Activated T-cell treated with anti-CD3 and anti-CD28 coated beads for 1 hour (primary cell): ENCODE results near the gene FBXL20.

ENCODE experiments used
- DNase-seq: peaks from one replicate; pipeline ENCODE4 v3.0.0-alpha.2; 2020; ENCODE audit warnings: low read depth

The FBXL20 gene

DNA sequence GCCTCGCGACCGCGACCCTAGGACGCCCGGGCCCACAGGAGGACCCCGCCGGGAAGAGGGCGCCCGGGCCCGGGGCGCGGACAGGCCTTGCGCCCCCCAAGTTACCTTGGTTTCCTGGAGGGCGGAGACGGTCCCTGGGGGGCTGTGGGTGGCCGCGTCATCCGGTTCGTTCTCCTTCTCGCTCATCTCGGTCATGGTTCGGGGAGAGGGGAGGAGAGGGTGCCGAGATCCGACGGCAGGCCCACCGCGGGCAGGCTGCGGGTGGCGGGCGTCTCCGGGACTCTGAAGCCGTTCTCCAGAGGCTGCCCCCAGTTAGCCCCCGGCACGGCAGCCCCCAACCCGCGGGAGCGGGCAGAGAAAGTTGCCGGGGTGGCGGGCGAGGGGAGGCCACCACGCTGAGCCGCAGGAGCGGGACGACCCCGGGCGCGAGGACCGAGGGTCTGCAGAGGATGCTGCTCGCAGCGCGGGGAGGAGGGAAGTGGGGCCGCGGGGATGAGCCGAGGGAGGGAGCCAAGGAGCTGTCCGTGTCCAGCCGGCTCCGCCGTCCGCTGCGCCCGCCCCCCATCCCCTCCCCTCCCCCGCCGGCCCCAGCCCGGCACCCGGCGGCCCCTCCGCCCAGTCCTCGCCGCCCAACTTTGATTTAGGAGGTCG is 176.0 kb downstream of the FBXL20 start, which contains the start of gene STAC2:
TSS of gene STAC2 (minus strand) at position 638 of the 651 bp plus-strand sequence. CDS start at position 195, 443 bp downstream.
- DNase-seq = no peak

DNA sequence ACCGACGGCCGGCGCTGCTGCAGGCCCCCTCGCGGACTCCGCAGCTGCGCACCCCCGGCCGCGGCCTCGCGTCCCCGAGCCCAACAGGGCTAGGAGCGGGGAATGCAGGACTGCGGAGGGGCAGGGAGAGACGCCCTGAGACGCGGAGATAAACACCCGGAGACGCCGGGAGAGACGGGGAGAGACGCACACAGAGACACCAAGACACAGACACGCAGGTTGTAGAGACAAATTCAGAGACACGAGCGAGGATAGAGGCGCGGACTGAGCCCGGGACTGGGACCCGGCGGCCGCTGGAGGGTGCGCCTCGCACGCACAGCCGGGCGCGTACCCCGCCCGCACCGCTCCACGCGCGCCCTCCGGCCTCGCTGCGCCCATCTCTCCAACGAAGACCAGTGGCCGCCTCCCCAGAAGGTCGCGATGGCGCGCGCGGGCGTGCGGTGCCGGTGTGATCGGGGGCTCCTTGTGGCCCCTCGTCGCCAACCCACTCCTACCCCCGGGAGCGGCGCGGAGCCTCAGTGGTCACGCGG is 176.6 kb downstream of the FBXL20 start:
- no peak for DNase-seq

DNA sequence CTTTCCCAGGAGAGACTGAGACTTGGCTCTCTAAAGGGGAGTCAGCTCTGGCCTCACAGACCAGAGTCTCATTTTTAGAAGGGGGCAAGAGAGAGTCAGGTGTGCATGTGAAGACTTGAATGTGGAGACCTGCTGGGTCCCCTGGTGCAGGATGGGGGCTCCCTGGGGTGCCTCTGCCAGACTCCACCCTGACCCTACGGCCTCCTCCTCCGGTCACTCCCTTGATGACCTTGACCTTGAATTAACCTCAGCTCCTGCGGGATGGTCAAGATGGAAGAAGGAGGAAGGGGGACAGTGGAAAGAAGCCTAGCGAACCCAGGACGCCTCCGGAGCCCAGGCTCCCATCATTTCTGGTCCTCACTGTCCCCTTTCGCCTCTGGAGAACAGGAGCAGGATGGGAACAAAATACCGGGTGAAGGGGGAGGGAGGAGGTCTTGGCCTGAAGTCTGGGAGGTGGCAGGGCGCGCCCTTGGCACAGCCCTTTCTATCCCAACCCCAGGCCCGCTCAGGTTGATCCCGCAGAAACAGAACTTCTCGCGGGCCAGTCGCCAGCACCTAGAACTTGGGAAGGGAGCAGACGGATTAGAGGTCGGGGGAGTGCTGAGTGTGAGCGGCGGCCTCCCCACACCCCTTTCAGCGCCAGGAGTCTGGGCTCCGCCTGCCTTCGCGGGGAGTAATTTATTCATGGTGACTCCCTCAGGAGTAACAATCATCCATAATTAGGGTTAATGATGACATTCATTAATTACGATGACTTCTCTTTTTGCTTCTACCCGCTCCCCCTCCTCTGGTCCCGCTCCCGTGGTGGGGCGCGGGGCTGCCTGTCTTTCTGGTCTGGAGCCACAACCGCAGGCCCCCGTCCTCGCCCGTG is 177.3 kb downstream of the FBXL20 start:
- no peak for DNase-seq

DNA sequence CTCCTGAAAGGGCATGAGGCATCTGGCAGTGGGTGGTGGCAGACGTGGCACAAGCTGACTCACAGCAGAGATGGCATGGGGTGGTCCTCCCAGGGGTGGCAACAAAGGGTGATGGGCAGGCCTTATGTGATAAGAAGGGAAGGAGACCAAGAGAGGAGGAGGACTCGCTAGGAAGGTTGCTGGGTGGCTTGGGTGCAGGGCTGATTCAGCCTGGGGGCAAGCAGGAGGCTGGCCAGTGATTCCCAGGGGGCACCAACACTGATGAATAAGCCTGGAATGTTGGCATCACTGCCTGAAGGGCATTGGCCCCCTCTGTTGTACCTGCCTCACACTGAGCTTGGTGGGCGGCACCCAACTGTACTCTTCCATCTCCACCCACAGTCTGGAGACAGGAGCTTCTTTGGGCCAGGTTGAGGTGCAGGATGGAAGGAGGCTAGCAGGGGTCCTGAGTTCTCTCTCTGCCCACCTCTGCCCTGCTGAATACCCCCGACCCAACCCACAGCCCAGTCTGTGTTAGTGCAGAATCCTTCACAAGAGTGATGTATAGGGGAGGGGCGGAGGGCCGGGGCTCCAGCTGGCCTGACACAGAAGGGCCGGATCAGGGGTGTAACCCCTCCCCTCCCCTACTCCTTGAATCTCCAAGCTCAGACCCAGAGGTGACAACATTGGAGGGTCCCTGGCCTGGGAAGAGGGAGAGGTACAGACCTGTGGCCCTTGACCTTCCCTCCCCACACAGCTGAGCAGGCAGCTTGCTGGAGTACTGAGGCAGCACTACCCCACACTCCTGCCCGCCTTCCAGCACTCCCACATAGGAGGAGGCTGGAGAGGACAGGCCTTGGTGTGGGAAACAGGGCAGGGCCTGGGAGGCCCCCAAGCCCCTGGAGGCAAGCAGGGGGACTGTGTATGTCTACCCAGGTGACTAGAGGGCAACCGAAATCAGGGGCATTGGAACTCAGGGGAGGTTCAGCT is 178.3 kb downstream of the FBXL20 start:
- no peak for DNase-seq

DNA sequence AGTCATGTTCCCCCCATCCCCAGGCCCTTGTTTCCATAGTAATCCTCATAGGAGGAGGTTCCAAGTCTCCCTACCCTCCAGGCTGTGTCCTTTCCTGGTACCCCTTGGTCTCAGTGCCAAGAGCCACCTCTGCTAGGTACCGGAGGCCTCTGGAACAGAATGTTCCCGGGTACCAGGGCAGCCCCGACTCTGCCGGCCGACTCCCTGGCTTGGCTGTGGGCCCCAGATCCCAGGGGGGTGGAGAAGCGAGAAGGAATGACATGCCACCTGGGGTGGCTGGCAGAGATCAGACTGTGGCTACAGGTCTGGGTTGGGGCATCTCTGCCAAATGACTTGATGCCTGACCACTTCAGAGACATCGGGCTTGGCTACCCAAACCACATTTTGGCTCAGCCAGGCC is 179.3 kb downstream of the FBXL20 start:
- DNase-seq = no peak

DNA sequence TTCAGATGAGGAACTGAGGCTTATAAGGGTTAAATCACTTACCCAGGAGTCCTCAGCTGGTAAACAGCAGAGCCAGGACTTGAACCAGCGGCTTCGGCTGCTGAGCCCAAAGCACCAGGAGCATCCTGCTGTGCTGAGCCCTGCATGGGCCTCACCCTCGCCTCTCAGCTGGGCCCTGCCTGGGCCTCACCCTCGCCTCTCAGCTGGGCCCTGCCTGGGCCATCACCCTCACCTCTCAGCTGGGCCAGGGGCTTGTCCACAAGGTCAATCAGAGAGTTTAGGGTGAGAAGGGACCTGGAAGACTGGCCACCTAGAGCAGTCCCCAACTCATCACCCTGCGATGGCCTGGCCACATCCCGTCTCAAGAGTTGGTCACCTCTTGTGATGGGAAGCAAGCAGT is 179.9 kb downstream of the FBXL20 start:
- DNase-seq = no peak

DNA sequence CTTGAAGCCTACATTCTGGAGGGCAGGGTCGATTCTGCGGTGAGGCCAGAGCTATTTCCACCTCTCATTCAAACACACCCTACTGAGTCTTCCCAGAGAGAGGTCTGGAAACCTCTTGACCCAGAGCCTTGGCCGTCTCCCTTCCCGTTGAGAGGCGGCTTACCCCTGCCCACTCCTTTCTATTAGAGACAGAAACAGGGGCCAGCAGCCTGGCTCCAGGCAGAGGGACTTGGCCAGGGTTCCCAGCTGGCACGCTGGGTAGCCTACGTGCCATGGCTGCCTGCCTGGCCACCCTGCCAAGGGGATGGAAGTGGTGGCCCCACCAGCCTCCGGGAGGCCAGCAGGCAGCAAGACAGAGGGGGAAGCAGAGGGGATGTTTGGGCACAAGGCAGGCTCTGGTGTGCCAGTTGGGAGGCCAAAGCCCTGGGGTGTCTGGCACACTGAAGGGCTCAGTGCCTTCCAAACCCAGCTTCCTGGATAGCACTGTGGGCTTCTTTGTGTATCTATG is 181.7 kb downstream of the FBXL20 start:
- no peak for DNase-seq

DNA sequence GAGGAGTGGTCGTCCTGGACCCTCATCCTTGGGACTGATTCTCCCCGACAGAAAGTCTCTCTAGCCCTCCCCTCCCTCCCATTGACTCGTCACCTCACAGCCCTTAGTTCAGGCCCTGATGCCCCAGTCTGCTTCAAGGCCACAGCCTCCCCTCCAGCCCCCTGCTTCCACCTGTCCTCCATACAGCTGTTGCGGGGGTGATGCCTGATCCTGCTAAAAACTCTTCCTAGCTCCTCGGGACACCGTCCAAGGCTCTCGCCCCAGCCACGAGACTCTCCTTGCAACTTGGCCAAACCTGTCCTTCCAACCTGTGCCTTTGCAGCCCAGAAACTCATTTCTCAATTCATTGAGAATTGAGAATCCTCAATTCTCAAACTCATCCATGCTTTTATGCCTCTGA is 182.5 kb downstream of the FBXL20 start:
- no peak for DNase-seq

DNA sequence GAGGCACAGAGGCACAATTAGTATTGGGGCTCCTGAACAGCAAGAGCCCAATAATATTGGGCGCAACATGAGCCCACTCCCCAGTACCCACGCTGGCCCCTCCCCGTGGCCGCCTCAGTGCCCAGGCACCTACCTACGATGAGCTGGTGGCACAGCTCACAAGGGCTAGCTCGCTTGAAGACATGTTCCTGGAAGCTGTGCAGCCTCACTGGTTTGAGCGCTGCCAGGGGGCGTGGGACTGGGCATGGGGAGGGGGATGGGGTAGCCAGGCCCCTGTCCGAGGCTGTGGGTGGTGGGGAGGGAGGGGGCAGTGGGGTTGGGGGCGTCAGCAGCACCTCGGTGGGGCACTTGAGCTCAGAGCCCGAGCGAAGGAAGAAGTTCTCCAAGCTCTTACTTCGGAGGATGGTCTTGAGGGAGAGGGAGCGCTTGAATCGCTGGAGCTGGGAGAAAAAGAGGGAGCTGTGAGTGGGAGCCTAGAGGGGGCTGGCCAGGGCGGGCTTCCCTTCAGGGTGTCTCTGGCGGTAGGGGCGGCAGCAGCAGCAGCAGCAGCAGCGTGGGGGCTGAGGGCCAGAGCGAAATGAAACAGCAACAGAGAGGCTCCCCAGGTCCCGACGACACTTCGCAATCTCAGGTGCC is 183.6 kb downstream of the FBXL20 start:
- DNase-seq = no peak

DNA sequence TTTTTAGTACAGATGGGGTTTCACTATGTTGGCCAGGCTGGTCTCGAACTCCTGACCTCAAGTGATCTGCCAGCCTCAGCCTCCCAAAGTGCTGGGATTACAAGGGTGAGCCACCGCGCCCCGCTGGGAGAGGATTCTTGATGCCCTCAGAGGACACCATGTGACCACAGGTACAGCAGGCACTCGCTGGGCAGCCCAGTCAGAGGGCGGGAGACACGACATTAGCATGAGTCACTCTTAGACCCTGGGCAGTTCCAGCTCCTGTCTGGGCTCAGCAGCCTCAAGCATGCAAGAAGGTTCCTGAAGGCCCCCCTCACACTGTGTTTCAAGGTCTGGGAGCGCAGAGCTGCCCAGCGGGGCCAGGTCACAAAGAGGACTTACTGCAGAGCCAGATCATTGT is 187.6 kb downstream of the FBXL20 start:
- no peak for DNase-seq

DNA sequence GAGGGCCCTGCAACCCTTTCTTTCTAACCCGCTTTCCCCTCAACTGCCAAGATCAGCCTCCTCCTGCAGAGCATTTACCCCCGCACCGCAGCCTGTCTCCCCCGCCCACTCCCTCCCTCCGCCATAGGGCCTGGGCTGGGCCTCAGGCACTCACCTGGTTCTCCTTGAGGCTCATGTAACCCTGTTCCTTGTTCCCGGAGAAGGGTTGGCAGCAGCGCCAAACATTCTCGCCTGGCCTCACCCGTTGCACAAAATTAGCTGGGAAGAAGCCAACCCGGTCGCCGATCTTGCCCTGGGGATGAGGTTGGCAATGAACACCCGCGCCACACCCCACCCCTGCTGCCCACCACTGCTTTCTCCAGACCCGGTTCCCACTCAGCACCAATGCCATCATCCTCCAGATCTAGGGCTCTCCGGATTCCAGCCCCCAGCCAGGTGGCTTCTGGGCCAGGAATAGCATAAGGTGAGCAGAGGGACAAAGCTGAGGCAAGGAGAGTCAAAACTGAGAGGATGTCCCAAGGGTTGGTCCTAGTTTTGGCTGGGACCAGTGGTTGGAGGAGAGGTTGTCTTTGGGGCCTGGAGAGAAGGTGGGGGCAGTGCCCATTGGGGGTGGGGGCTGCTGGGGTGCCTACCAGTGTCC is 188.5 kb downstream of the FBXL20 start:
- DNase-seq = no peak

DNA sequence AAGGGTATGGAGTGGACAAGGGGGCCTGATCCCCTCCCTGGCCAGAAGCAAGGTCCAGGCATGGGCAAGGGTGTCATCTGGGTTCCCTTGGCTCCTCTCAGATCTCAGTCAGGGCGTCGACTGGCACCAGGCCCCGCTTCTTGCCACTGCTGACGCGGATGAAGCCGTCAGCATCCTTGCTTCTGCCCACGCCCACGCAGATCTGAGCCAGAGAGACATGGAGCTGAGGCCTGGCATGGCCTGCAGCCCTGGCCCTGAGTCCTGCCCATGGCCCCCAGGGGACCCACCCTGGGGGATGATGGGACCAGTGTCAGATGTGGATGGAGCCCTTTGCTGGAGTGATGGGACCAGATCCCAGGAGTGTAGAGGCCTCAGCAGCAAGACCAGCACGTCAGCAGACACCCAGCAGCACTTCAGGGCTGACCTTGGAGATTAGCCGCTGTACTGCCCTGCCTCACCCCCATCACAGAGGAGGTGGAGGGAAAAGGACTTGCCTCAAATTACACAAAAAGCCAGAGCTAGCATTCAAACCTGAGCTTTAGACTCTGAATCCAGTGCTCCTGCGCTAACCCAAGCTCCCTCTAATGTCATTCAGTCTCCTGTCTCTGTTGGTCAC is 189.1 kb downstream of the FBXL20 start:
- DNase-seq = no peak

DNA sequence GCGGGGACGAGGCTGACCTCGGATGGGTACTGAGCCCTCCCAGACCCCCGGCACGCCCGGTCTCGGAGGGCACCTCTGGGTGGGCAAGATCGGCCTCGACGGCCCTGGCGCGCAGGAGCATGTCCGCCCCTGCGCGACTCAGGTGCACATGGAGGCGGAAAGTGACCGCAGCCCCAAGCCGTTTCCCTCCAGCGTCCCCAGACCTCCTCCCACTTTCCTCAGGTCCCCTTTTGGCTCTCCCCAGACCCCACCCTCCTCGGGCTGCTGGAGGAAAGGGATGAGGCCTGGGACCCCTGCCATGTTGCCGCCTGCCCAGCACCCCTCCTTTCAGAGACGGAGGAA is 191.4 kb downstream of the FBXL20 start:
- DNase-seq = no peak

DNA sequence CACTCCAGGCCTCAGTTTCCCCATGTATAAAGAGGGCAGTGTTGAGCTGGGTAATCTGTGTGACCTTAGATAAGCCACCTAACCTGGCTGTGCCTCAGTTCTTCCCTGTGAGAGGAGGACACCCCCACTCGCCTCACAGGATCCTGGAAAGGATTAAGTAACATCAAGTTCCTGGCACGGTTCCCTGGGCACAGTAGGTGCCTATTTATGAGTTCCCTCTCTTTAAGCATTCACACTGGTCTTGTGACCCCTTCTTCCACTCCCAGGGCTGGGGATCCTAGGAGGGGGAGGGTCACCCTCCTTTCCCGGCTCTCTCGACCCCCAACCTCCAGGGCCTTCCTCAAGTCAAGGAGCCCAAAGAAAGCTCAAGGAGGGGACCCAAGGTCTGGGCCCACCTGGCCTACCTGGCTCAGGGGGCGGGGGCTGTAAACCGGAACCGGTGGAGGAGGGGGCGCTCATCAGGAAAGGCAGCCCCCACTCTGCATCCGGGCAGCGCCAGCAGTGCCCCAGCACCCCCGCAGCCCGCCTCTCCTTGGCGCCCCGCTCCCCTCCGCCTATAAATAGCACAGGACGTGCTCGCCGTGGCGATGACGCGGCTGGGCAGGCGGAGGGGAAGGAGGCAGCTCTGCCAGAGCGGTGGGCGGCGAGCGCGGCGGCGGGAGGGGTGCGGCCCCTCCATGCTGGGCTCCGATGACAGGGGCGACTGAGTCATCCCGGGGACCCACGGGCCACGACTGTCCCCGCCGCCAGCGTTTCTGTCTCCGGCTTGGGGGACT is 191.9 kb downstream of the FBXL20 start:
- DNase-seq = peak; percentile 53

DNA sequence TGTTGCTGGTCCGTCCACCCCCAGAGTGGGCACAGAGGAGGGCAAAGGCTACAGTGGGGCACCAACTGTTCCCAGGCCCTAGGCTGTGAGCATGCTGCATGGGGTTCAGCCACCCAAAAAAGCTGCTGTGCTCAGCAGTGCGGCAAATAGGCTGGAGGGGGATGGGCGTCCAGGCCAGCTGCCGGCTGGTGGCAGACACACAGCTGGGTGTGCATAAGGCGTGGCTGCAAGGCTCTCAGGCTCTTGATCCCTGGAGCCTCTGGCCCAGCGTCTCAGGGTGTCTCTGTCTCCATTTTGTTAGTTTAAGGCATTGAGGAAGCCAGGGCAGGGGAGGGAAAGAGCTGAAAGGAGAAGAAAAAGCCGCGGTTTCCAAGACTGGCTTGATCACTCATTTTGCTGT is 192.5 kb downstream of the FBXL20 start:
- DNase-seq = no peak

DNA sequence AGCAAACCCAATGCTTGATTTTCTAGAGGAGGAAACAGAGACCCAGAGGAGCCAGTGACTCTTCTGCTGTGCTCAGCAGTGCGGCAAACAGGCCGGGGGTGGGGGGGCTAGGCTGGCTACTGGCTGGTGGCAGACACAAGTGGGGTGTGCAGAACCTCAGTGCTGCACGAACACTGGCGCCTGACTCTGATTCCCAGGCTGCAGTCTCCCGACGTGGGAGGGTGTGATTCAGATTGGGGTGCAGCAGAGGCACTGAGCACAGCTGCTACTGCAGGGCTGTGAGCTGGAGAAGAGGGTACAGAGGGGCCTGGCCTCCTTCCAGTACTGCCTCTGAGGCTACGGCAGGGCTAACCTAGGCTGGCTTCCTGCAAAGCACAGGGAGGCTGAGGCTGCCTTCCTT is 193.3 kb downstream of the FBXL20 start:
- DNase-seq = no peak

DNA sequence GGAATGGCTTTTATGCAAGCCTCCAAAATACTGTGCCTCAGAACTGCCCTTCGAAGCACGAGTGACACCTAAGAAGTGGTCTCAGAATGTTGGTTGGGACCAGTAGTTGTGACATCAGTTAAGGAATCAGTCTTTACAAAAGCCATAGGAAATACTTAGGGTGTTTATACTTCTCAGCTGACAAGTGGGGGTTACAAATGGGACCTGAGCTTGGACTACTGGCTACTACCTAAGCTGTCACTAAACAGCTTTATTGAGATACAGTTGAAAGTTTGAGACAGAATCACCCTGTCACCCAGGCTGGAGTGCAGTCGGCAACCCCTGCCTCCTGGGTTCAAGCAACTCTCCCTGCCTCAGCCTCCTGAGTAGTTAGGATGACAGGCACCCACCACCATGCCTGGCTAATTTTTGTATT is 196.3 kb downstream of the FBXL20 start:
- no peak for DNase-seq

DNA sequence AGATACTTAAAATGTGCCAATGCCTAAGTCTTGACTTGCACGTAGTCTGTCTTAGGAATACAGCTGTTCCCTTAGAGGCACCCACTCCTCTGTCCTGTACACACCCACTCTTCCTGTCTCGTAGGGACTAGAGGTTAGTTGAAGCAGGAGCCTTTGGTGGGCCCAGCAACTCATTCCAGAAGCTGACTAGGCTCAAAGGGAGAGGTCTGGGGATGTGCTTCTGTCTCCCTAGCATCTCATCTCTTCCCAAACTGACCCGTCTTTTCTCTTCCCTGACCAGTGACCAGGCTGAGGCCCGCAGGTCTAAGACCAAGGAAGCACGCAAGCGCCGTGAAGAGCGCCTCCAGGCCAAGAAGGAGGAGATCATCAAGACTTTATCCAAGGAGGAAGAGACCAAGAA is 197.2 kb downstream of the FBXL20 start:
- DNase-seq = no peak
